ENCODE measurements around the gene ZNF837.
"Not testable (repeated sequence)": the region's sequence is repeated elsewhere in the genome, so short reads cannot be mapped to it uniquely, and the experiment has no call there.

The ZNF837 gene

GRCh38 chr19:58392945-58393724 lies 12.3 kb upstream of the ZNF837 start:
- H3K9me3 Mint-ChIP-seq = no peaks in the 10 kb centered on the region
- ATAC-seq (replicated peaks) = no peak
- no peak overlapping the region for H3K27ac Mint-ChIP-seq
- peaks cover 0 to 17% of the 10 kb centered on the region in 2 donors for H3K27me3 Mint-ChIP-seq
- DNase-seq = no peak
- peaks cover 80% of the 10 kb centered on the region for H3K36me3 Mint-ChIP-seq (ENCODE audit: insufficient read depth)
- H3K4me3 Mint-ChIP-seq = no peak overlapping the region
- H3K4me1 Mint-ChIP-seq (ENCODE audit: low read depth in 2 of 2) = peaks cover 8 to 11% of the 10 kb centered on the region in 2 donors

- H3K36me3 Mint-ChIP-seq (ENCODE audit: insufficient read depth) = peaks cover 81% of the 10 kb centered on the region
- ATAC-seq (replicated peaks) = no peak
- peak overlapping the region; percentile 92 to 93 for H3K4me3 Mint-ChIP-seq
- H3K4me1 Mint-ChIP-seq (ENCODE audit: low read depth in 2 of 2) = peaks cover 26 to 32% of the 10 kb centered on the region in 2 donors
- no peaks in the 10 kb centered on the region for H3K9me3 Mint-ChIP-seq
- no peak for DNase-seq
- no peaks in the 10 kb centered on the region for H3K27me3 Mint-ChIP-seq
- peak overlapping the region; percentile 97 to 98 for H3K27ac Mint-ChIP-seq
Measured at GRCh38 chr19:58388175-58388526, 7.3 kb upstream of the ZNF837 start.

GRCh38 chr19:58387338-58388174 lies 6.7 kb upstream of the ZNF837 start:
- H3K4me3 Mint-ChIP-seq = peak overlapping the region; percentile 92 to 93
- H3K4me1 Mint-ChIP-seq (ENCODE audit: low read depth in 2 of 2) = peaks cover 22 to 28% of the 10 kb centered on the region in 2 donors
- no peak for DNase-seq
- no peak for ATAC-seq (replicated peaks)
- peaks cover 80% of the 10 kb centered on the region for H3K36me3 Mint-ChIP-seq (ENCODE audit: insufficient read depth)
- H3K27ac Mint-ChIP-seq = peak overlapping the region; percentile 97 to 98
- H3K9me3 Mint-ChIP-seq = no peaks in the 10 kb centered on the region
- H3K27me3 Mint-ChIP-seq = no peaks in the 10 kb centered on the region

- H3K9me3 Mint-ChIP-seq = no peaks in the 10 kb centered on the region
- ATAC-seq (replicated peaks) (peak; percentile 90), DNase-seq (peak; percentile 91 to 92 (median 91))
- H3K27ac Mint-ChIP-seq = peak within 1 kb of the TSS; percentile 97 to 98
- H3K4me3 Mint-ChIP-seq = peak within 1 kb of the TSS; percentile 92 to 93
- no peaks in the 10 kb centered on the region for H3K27me3 Mint-ChIP-seq
- peaks cover 78% of the 10 kb centered on the region for H3K36me3 Mint-ChIP-seq (ENCODE audit: insufficient read depth)
- peaks cover 26 to 33% of the 10 kb centered on the region in 2 donors for H3K4me1 Mint-ChIP-seq (ENCODE audit: low read depth in 2 of 2)
Measured at GRCh38 chr19:58386576-58387337, 5.9 kb upstream of the ZNF837 start, which contains the start of gene RPS5. RPS5 (plus strand) TSS chr19:58387269; CDS start chr19:58388138, 869 bp downstream.

GRCh38 chr19:58385891-58386575 lies 5.2 kb upstream of the ZNF837 start:
- peak overlapping the region; percentile 92 to 93 for H3K4me3 Mint-ChIP-seq
- no peaks in the 10 kb centered on the region for H3K9me3 Mint-ChIP-seq
- H3K36me3 Mint-ChIP-seq (ENCODE audit: insufficient read depth) = peaks cover 75% of the 10 kb centered on the region

GRCh38 chr19:58385313-58385890 lies 4.6 kb upstream of the ZNF837 start:
- ATAC-seq (replicated peaks) (no peak), DNase-seq (no peak)
- Mint-ChIP-seq H3K4me3 (peak overlapping the region; percentile 92 to 93), H3K4me1 (ENCODE audit: low read depth in 2 of 2) (peaks cover 24 to 33% of the 10 kb centered on the region in 2 donors), H3K27ac (peak overlapping the region; percentile 97 to 98), H3K27me3 (no peaks in the 10 kb centered on the region), H3K9me3 (no peaks in the 10 kb centered on the region), H3K36me3 (ENCODE audit: insufficient read depth) (peaks cover 75% of the 10 kb centered on the region)

More at GRCh38 chr19:58385891-58386575, 5.2 kb upstream of the ZNF837 start:
- DNase-seq (no peak), ATAC-seq (replicated peaks) (no peak)
- H3K27ac Mint-ChIP-seq = peak overlapping the region; percentile 97 to 98
- H3K4me1 Mint-ChIP-seq (ENCODE audit: low read depth in 2 of 2) = peaks cover 26 to 33% of the 10 kb centered on the region in 2 donors
- no peaks in the 10 kb centered on the region for H3K27me3 Mint-ChIP-seq

GRCh38 chr19:58382997-58383603 lies 2.3 kb upstream of the ZNF837 start:
- peaks cover 33 to 36% of the 10 kb centered on the region in 2 donors for H3K4me1 Mint-ChIP-seq (ENCODE audit: low read depth in 2 of 2)
- H3K27me3 Mint-ChIP-seq = no peaks in the 10 kb centered on the region
- DNase-seq (no peak), ATAC-seq (replicated peaks) (no peak)
- no peaks in the 10 kb centered on the region for H3K9me3 Mint-ChIP-seq
- H3K27ac Mint-ChIP-seq = peak overlapping the region; percentile 62 to 88
- peaks cover 55% of the 10 kb centered on the region for H3K36me3 Mint-ChIP-seq (ENCODE audit: insufficient read depth)
- peak overlapping the region; percentile 83 to 93 for H3K4me3 Mint-ChIP-seq

- peak overlapping the region; percentile 83 to 93 for H3K4me3 Mint-ChIP-seq
- H3K9me3 Mint-ChIP-seq = no peaks in the 10 kb centered on the region
- DNase-seq = no peak
- no peak for ATAC-seq (replicated peaks)
- peaks cover 40% of the 10 kb centered on the region for H3K36me3 Mint-ChIP-seq (ENCODE audit: insufficient read depth)
- peaks cover 25 to 26% of the 10 kb centered on the region in 2 donors for H3K4me1 Mint-ChIP-seq (ENCODE audit: low read depth in 2 of 2)
- H3K27ac Mint-ChIP-seq = peak overlapping the region; percentile 88 to 97
- H3K27me3 Mint-ChIP-seq = no peaks in the 10 kb centered on the region
Measured at GRCh38 chr19:58381460-58382212, 806 bp upstream of the ZNF837 start.

- Mint-ChIP-seq H3K4me3 (peak overlapping the region; percentile 83 to 93), H3K4me1 (ENCODE audit: low read depth in 2 of 2) (peaks cover 15% of the 10 kb centered on the region in 2 donors), H3K9me3 (no peaks in the 10 kb centered on the region), H3K27ac (peak overlapping the region; percentile 88 to 97), H3K36me3 (ENCODE audit: insufficient read depth) (peaks cover 25% of the 10 kb centered on the region), H3K27me3 (no peaks in the 10 kb centered on the region)
- no peak for DNase-seq
- no peak for ATAC-seq (replicated peaks)
Measured at GRCh38 chr19:58380037-58380661, 681 bp downstream of the ZNF837 start.

GRCh38 chr19:58379246-58379645 lies 1.6 kb downstream of the ZNF837 start:
- peak overlapping the region; percentile 83 to 93 for H3K4me3 Mint-ChIP-seq
- ATAC-seq (replicated peaks) (no peak), DNase-seq (no peak)
- no peaks in the 10 kb centered on the region for H3K27me3 Mint-ChIP-seq
- peaks cover 15% of the 10 kb centered on the region in 2 donors for H3K4me1 Mint-ChIP-seq (ENCODE audit: low read depth in 2 of 2)
- no peaks in the 10 kb centered on the region for H3K9me3 Mint-ChIP-seq
- H3K27ac Mint-ChIP-seq = peak overlapping the region; percentile 88 to 97
- H3K36me3 Mint-ChIP-seq (ENCODE audit: insufficient read depth) = peaks cover 20% of the 10 kb centered on the region

- ATAC-seq (replicated peaks); H3K27me3 Mint-ChIP-seq; DNase-seq; H3K27ac Mint-ChIP-seq; H3K4me3 Mint-ChIP-seq; H3K9me3 Mint-ChIP-seq: not testable (repeated sequence)
- peaks cover 10 to 11% of the 10 kb centered on the region in 2 donors for H3K4me1 Mint-ChIP-seq (ENCODE audit: low read depth in 2 of 2)
- H3K36me3 Mint-ChIP-seq (ENCODE audit: insufficient read depth) = peaks cover 13% of the 10 kb centered on the region
Measured at GRCh38 chr19:58376724-58377123, 4.1 kb downstream of the ZNF837 start.
